Stimulated activated CD4-positive, alpha-beta T cell treated with anti-CD3 and anti-CD28 coated beads, Interleukin-15, amount 100 ng/mL, for 24 hours (primary cell): ENCODE results near the gene SUGCT.

Source experiments
- DNase-seq: peaks from one replicate; pipeline ENCODE4 v3.0.0-alpha.2; 2020

SUGCT gene

DNA sequence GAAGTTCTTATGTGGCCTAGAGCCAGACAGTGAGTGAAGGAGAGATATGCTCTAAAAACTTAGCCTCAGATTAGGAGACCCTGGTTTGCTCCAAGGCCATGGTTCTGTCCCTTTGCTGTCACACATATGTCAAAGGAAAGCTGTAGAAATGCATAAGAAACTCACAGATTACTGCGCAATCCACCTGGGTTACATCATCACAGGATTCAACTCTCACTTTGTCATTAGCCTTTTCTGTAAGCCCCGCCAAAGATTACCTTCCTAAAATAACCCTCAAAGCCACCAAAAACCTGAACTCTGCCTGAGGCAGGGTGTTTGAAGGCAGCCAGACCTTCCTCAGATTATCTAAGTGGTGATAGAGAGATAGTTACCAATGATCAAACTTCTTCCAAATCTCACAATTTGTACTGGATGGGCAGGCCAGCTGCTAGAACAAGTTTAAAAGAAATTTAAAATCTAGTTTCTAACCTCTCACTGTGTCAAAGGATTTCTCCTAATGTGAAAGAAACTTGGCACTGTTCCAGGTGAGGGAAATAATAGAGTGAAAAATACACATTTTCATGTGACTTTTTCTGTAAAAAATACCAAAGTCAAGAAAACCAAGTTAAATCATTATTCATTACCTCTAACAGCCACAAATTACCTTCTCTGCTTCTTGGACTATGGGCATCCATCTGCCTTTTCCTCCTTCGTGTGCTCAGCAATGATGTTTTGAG lies 567.2 kb downstream of the SUGCT start:
- DNase-seq = no peak

DNA sequence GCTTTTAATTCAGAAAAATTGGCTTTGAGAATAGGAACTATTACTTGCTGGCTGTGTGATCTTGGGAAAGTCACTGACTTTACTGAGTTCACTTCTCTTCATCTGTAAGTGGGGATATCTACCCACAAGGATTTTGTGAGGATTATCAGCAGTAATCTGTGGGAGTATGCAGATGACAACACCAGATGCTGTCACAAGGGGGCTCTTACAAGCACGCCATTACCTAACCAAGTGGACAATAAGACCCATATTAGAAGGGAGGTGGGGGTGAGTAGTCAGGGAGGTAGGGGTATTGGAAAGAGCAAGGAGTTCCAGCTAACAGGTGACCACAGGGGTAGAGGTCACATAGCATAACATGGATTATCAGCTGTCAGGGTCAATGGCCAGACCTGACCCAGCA lies 569.4 kb downstream of the SUGCT start:
- DNase-seq = no peak

DNA sequence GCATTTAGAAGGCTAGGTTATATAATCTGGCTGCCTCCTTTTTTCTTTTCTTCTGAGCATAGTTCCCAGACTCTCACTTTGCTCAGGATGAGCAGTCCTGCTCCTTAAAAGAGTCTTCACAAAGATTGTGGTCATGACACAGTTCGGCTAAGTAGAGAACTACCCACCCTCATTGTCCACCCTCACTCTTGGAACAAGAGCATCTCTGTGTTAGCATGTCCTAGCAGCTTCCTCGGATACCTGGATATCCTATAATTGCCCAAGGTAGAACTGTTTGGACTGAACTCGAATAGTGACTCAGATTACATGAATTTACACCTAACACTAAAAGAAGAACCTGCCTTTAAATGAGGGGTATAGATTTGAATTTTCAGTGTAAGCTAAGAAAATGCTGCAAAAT lies 572.0 kb downstream of the SUGCT start:
- DNase-seq = no peak

DNA sequence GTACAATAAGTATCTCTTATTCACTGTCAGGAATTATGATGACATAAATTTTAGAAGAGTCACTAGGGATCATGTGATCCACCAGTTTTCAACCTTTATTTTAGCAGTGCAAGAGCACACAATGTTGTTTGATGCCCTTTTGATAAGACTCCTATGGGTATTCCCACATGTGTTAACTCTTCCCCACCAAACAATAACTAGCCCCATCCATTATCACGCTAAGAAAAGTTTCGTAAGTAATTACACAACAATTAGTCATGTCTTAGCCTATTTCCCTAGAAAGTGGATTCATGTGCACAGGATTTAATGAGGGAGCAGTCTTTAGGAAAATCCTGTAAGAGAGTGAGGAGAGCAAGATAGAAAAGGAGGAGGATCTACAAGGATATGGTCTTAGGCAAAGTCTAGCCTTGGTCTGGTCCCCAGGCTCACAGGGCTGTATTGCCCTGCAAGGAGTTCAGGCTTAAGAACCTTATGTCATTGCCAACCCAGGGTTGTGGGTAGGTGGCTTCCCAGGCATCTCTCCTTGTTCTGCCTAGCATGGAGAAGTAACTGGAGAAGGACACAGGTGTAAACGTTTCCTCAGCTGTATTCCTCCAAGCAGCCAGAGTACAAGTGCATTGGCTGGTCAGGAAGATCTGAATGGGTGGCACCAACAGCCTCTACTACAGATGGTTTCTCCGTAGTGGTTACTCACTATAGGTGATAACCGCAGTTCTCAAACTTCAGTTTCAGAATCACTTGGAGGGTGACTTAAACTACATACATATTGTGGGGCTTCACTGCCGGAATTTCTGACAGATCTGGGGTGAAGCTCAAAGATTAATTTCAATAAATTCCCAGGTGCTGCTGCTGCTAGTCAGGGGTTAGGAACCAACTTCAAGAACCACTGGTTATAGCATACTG lies 574.5 kb downstream of the SUGCT start:
- DNase-seq = no peak

DNA sequence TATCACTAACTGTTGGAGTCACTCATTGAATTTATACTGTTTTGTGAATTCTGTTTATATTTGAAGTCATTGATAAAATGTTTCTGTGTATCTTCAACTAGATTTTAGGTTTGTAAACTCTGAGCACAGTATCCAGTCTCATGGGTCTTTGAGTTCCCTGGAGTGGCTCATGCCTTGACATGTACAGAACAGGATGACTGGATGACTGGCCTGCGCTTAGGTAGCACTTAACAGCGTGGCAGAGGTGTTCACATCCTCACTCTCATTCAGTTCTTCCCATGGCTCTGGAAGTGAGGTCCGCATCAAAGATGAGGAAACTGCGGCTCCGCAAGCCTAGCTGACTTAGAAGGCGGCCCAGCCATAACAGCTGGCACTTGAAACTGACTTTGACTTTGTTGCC lies 576.9 kb downstream of the SUGCT start:
- DNase-seq = no peak

DNA sequence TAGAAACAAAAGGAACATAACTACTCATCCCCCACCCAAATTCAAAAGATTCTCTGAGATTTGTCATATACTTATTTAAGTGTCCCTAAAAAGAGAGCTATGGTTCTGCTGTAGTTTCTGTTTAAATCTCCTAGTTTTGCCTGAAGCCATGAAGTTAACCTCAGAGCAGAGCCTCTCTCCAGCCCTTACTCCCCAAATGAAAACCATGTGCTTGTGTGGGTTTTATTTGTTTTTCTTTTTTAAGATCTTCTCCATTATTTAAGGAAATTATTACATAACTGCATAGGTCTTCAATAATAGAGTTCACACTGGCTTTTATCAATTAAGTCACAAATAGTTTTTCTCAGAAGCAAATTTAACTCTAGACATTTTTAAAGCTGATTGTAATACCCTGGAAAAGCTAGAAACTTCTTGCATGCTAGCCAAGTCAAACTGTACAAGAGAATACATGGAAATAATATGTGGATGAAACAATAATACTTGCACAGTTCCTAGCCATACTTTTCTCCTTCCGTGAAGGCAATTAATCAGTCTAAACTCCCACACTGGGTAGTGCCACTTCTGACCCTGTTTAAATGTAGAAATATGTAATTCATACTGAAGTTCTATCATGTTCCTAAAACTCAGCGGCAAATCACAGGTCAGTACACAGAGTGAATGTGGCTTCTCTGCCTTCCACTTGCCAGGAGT lies 579.7 kb downstream of the SUGCT start:
- DNase-seq = no peak

DNA sequence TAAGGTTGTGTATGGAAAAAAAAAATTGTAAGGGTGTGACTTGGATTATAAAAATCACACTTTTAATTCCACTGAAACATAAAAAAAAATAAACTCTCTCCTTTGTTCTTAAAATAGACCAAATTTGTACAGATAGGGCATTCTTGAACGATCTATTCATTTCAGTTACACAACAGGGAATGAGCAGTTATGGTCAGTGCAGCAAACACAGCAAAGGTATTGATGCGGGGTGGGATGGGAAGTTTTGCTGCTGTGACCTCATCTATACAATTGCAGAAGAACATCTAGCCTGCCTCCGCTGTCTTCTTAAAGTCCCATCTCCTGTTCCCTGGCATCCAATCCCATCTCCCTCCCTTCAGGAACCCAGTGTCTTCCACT lies 580.2 kb downstream of the SUGCT start:
- DNase-seq = no peak

DNA sequence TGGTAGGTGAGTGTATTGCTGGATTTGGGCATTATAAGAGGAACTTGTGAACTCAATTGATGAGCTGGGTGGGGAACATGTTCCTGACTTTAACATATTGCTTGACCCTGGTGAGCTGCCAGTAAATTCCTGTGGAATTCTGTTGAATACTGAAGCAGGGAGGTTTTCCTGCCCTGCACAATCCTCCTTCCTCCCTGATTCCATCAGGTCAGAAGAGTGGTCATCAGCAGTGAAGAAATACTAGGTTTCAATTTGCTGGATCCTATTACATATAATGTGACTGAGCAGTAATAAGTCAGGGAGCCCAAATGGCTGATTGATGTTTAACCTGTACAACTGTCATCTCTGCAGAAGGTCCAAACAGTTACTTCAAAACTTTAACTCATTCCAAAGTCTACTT lies 581.2 kb downstream of the SUGCT start:
- no peak for DNase-seq

DNA sequence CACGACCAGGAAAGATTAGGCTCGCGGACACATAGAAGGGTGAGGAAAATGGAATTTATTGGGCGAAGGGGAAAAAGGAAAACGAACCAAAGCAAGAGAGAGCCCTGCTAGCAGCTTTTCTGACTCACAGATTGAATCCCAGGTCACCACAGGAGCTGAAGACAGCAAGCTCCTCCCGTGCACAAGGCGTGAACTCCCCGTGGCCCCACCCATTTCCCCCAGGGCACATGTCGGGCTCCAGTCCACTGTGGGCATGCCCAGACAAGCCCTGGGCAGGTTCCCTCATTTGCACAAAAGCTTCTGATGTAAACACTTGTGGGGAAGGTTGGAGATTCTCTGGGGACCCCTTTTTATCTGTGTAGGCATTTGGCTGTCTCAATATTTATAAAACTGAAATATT lies 582.4 kb downstream of the SUGCT start:
- peak; percentile 9 for DNase-seq

DNA sequence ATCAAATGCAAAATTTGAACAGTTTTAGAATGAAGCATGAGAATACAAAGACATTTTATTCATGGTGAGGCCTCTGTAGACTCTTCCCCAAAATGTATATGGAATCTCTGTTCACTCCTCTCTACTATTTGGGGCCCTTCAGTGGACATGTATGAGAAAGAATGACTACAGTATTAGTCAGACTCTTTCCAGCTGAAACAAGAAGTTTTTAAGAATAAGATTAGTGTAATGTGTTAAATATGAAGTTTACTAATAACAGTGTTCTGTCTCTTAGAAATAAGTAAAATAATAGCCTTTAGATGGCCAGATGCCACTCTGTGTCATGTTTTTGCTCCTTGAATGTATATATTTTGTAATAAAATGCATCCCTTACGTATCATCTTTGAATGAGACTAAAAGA lies 585.6 kb downstream of the SUGCT start:
- DNase-seq = no peak

DNA sequence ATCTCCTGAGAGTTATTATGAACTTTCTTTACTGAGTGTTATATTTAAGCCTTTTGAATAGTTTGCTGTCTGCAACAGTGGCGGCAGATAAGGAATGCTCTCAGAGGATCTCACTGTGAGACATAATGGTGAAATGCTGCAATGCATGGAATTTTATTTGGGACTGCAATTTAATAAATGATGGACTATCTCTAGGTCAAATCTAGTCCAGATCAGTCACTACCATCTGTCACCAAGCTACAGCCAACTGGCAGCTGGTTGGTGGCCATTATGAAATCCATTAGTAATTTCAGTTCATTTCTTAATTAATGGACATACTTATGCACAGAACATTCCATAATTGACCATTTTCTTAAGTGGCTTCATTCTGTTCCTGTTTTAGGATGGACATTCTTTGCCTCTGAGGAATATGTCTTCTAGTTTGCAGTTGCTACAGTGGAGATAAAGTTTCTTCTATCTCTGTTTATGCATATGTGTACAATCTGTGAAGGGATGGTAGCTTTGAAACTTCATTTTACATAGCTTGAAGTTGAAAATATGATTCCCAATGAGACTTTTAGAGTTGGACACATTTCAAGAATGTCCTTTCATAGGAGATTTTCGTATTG lies 586.6 kb downstream of the SUGCT start:
- DNase-seq = no peak

DNA sequence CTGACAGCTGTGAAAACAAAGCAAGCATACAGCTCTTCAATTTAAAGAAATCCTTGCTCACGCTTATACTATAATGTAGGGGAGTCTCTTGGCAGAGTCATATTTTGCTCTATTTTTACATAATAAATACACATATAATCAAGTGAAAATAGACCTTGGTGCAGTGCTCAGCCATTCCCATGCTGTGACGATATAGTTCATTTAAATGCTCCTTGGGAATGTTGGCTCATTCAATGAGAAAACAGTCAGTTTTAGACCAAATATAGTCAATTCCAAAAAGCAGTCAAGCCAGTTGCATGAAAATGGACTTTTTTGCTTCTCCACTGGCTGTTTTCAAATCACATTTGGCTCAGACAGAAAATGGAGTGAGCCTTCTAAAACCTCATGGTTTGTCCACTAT lies 587.4 kb downstream of the SUGCT start:
- no peak for DNase-seq

DNA sequence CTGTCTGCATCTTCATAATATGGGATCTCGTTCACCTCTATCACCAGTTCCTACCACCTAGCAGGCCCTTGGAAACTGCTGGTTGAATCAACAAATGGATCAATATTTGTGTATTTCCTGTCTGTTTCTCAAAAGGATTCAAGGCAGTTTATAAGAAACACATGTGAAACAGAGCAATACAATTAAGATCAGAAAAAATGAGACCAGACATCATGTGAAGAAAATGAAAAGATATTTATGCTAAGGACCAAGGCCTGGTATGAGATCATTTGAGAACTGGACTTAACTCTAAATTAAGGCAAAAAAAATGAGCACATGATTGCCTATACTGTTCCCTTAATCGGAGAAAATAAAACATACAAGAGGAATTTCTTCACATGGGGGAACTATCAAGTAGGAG lies 589.0 kb downstream of the SUGCT start:
- no peak for DNase-seq

DNA sequence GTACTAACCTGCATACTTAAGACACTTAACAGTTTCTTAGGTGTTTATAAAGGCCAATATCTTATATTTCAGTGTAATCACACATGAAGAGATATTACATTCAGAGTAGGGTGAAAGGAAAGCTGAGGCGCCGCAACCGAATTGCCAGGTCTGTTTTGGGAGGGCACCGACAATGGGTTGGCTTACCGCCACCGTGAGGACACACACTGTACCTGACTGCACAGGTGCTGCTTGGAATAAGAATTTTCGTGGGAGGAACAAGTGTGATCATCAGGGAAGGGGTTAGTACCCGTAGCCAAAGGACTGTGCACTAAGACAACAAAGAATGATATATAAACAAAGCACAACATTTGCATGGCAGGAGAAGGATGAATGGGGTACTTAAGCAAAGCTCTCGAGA lies 591.8 kb downstream of the SUGCT start:
- no peak for DNase-seq

DNA sequence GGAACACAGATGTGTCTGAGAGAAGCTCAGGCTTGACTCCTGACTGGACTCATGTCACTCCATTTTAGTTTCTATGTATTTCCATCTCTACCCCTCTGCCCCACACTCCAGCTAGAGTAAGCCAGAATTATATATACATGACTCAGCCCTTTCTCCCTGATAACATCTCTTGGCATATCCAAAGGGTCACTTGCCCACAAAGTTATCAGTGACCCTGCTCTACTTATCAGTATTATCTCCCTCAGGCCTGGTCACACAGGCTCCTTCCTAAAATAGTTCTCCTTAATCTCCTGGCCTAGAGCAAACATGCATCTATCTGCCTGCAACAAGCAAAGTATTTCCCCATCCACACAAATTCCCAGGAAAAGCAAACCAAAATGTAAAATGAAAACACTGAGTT lies 598.3 kb downstream of the SUGCT start:
- no peak for DNase-seq

DNA sequence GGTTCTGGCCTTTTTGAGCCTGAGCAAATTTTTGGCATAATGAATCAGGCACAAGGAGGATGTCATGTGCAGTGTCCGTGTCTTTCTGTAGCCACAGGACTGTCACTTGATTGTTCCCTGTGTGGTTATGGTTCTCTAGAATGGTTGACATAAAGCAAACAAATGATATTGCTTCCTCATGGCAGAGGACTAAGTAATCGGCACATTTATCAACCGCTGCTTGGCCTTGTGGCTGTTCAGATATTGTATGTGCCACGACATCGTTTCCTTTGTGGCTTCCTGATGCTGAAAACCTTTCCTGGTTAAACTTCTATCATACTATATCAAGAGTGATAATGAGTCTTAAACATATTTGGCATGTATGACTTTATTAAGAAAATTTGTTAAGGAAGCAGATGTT lies 598.8 kb downstream of the SUGCT start:
- DNase-seq = no peak

DNA sequence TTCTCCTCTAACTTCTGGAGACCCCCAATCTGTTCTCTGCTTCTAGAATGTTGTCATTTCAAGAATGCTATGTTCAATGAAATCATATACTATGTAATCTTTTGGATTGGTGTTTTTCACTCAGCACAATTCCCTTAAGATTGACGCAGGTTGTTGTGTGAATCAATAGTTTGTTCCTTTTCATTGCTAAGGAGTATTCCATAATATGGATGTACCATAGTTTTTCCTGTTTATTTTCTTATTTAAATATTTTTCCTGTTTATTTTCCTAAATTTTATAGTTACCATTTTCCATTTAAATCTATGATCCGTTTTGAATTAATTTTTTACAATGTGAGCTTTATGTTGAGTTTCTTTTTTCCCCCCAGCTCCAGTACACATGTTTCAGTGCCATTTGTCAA lies 604.5 kb downstream of the SUGCT start:
- DNase-seq = no peak

DNA sequence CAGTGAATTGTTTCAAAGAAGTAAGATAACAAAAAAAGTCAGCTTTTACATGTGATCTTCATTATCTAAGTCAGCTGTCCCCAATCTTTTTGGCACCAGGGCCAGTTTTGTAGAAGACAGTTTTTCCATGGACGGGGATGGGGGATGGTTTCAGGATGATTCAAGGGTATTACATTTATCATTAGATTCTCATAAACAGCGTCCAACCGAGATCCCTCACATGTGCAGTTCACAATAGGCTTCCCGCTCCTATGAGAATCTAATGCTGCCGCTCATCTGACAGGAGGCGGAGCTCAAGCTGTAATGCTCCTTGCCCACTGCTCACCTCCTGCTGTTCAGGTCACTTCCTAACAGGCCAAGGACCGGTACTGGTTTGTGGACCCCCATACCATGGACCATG lies 607.5 kb downstream of the SUGCT start:
- DNase-seq = no peak

DNA sequence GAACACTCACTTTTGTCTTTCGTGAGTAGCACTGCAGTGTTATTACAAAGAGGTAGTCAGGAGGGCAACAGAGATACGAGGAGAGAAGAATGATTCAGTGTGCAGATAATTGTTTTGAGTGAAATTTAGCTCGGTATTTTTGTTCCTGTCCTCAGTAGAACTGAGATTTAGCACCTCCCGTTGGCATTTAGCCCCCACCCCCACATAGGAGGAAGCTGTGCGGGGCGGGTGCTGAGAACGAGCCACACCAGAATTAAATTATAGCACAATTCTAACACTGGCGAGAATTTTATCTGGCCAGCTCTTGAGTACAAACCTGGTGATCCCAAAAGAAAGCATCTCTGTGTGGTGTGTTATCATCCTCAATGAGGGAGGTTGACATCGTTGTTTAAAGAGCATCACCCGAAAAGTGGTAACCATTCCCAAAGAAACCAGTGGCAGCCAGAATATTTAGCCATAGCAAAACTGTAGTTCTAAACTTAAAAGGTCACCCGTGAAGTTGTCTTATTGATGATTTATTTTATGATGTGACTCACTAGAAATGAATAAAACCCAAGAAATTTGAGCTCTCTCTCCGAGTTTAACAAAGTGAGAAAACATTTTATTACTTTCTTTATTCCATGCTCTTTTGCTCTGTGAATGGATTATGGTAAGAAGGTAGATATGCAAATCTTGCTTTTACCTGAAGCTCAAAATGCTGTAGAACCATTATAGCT lies 612.2 kb downstream of the SUGCT start:
- no peak for DNase-seq

DNA sequence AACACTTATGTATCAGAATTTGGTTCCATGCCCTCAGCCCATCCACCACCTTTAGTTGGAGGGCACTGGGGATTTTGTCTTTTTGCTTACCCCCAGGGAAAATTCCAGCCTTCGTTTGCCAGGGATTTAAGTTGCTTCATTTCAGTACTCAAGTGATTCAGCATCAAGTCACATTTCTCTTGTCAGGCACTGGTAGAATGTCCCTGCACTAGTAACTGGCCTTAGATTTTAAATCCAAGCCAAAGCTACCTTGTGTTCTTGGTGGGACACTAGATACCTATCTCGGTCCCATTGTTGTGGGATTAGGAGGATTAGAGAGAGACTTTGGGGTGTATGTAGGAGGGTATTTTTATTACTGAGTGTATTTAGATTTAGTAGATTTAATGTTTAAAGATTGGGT lies 613.1 kb downstream of the SUGCT start:
- no peak for DNase-seq

DNA sequence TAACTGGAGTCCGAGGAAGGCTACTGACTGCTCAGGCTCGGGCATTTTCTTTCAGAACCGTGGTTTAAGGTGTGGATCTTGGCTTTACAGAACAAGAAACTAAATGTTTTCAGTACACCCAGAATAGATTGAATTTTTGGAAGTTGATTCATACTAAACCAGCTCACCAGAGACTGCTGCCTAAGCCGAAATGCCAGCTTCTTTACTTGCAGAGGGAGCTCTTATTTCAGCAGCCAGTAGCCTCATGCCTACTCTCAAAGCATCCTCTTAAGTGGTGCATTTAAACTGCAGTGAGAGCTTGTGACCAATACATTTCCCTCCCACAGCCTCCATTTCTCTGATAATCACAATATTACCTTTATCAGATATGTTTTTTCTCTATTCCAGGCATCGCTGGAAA lies 615.1 kb downstream of the SUGCT start:
- no peak for DNase-seq

DNA sequence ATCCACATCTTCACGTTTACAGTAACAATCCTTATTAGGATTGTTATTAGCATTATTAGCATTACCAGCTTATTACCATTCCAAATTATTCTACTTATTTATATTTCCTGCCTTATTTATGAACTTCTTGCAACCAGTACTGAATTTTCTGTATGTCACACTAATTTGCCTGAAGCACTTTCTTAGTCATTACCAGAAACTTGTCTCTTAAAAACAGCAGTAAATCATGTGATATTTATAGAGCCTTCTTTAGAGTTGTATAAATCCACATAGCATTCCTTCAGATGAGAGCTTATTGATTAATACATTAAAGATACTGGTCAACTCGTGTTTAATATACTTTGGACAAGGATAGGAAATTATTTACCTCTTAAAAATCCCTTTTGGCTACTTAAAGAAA lies 618.6 kb downstream of the SUGCT start:
- no peak for DNase-seq

DNA sequence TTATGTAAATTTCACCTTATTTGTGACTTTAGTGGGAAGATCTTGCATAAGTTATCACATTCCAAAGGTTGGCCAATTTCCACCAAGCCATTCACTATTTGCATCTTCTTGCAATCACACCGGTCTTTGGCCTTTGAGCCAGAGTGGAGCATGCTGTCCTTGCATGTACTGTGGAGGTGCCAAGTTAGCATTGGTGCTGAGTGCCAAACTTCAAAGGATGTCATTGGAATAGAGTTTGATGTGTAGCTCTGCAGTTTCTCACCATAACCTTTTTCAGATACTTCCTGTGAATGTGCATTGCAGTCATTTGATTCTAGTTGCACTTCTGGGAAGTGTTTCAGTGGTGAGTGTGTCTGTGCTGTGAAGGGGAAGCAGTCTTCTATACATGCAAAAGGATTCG lies 620.6 kb downstream of the SUGCT start:
- no peak for DNase-seq
